K562 (cell line): ENCODE measurements around the gene GEMIN8.

Experiments used
- HDAC2 ChIP-seq: fragments of 450-650 bp; IDR thresholded peaks from 2 replicates; pipeline ENCODE4 v1.6.1; 2016; ENCODE audit warnings: mild to moderate bottlenecking
- HNRNPUL1 ChIP-seq: fragments of 200-400 bp; formaldehyde crosslinking; IDR thresholded peaks from 2 replicates; pipeline ENCODE4 v1.6.1; 2017; ENCODE audit warnings: low read length
- MAZ ChIP-seq, 2 experiments: fragments of 450-650 bp in 1 of 2; sonication (generic) in 1 of 2; formaldehyde crosslinking; IDR thresholded peaks in 1 of 2; conservative IDR thresholded peaks in 1 of 2; 2 replicates each; pipeline versions ENCODE4 v1.4.0 to v1.5.0; 2020; ENCODE audit warnings: mild to moderate bottlenecking in 1 of 2, missing genetic modification reagents in 1 of 2
- SIX5 ChIP-seq, 2 experiments: IDR thresholded peaks; 2 replicates each; pipeline ENCODE4 v1.6.1; 2011; ENCODE audit warnings: low read length in 2 of 2, borderline replicate concordance in 1 of 2, low read depth in 1 of 2, mild to moderate bottlenecking in 1 of 2, moderate library complexity in 1 of 2; ENCODE audit not compliant: insufficient read depth in 1 of 2
- XRCC3 ChIP-seq: fragments of 450-650 bp; IDR thresholded peaks from 2 replicates; pipeline ENCODE4 v1.6.1; 2017; ENCODE audit warnings: mild to moderate bottlenecking, moderate library complexity
- TF ChIP-seq, protein P1 (sequence below): sonication (generic); formaldehyde crosslinking; IDR thresholded peaks from 2 replicates; pipeline ENCODE4 v1.8.1; 2022; ENCODE audit warnings: missing genetic modification reagents

DNA sequence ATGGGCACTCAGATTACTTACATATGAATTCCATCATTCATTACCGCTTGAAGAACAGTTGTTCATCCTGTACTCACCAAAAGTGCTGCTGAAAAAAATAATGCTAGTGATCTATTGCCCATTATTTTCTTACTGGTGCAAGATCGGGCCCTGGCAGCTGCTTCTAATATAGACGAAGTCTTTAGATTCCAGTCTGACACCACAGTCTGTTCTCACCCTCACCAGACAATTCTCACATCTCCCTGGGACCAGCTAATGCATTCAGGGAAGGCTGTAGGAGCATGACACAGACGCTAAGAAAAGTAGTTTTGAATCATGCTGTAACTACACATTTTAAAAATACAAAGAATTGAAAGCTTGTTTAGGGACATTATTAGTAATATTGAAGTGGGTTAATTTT, 13.8 kb downstream of the GEMIN8 start:
- TF ChIP-seq HNRNPUL1 (no peak), SIX5 (IDR thresholded peaks at IDR 0.05; ENCODE audit: borderline replicate concordance in 1 of 2, insufficient read depth in 1 of 2, low read depth in 1 of 2, low read length in 2 of 2) (no peak), MAZ (CRISPR knock-in tag; conservative IDR thresholded peaks at IDR 0.05 in 1 of 2, IDR thresholded peaks at IDR 0.05 in 1 of 2) (no peak), XRCC3 (no peak), HDAC2 (no peak)
- TF ChIP-seq, protein P1, sequence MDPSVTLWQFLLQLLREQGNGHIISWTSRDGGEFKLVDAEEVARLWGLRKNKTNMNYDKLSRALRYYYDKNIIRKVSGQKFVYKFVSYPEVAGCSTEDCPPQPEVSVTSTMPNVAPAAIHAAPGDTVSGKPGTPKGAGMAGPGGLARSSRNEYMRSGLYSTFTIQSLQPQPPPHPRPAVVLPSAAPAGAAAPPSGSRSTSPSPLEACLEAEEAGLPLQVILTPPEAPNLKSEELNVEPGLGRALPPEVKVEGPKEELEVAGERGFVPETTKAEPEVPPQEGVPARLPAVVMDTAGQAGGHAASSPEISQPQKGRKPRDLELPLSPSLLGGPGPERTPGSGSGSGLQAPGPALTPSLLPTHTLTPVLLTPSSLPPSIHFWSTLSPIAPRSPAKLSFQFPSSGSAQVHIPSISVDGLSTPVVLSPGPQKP (CRISPR knock-in tag) = no peak
